Activated CD4-positive, alpha-beta T cell treated with anti-CD3 and anti-CD28 coated beads, Interleukin-2, amount 10 ng/mL, durations not matched to agents 24 days and 14 days (primary cell): ENCODE measurements around the gene PER2. TPM values are rescaled to one million over a fixed set of nuclear protein-coding genes. Genes with fewer than 3 reads are reported as not detected.
"Not testable (repeated sequence)": the region's sequence is repeated elsewhere in the genome, so short reads cannot be mapped to it uniquely, and the experiment has no call there.

Source experiments
- DNase-seq: peaks from one replicate; pipeline ENCODE4 v3.0.0; 2022
- H3K27ac Mint-ChIP-seq: one replicate; pipeline ENCODE4 v1.8.0; 2022; ENCODE audit warnings: mild to moderate bottlenecking, mixed read lengths
- H3K27me3 Mint-ChIP-seq: one replicate; pipeline ENCODE4 v1.8.0; 2022; ENCODE audit warnings: mixed read lengths
- H3K36me3 Mint-ChIP-seq: one replicate; pipeline ENCODE4 v1.8.0; 2022; ENCODE audit warnings: low read depth, mild to moderate bottlenecking, mixed read lengths
- H3K4me1 Mint-ChIP-seq: one replicate; pipeline ENCODE4 v1.8.0; 2021; ENCODE audit warnings: mixed read lengths
- H3K4me3 Mint-ChIP-seq: one replicate; pipeline ENCODE4 v1.8.0; 2022; ENCODE audit warnings: mild to moderate bottlenecking, moderate library complexity, mixed read lengths
- H3K9me3 Mint-ChIP-seq: one replicate; pipeline ENCODE4 v1.8.0; 2021; ENCODE audit warnings: mixed read lengths
- intact Hi-C: fragments of 100-400 bp; cut with micrococcal nuclease; formaldehyde crosslinking; loops from one replicate; pipeline ENCODE4 v1.15.1; 2023
- total RNA-seq: library from RNA; stranded (reverse); gene quantifications from 2 replicates; pipeline ENCODE4 v1.2.3, GENCODE V29; 2022

Gene PER2, protein sequence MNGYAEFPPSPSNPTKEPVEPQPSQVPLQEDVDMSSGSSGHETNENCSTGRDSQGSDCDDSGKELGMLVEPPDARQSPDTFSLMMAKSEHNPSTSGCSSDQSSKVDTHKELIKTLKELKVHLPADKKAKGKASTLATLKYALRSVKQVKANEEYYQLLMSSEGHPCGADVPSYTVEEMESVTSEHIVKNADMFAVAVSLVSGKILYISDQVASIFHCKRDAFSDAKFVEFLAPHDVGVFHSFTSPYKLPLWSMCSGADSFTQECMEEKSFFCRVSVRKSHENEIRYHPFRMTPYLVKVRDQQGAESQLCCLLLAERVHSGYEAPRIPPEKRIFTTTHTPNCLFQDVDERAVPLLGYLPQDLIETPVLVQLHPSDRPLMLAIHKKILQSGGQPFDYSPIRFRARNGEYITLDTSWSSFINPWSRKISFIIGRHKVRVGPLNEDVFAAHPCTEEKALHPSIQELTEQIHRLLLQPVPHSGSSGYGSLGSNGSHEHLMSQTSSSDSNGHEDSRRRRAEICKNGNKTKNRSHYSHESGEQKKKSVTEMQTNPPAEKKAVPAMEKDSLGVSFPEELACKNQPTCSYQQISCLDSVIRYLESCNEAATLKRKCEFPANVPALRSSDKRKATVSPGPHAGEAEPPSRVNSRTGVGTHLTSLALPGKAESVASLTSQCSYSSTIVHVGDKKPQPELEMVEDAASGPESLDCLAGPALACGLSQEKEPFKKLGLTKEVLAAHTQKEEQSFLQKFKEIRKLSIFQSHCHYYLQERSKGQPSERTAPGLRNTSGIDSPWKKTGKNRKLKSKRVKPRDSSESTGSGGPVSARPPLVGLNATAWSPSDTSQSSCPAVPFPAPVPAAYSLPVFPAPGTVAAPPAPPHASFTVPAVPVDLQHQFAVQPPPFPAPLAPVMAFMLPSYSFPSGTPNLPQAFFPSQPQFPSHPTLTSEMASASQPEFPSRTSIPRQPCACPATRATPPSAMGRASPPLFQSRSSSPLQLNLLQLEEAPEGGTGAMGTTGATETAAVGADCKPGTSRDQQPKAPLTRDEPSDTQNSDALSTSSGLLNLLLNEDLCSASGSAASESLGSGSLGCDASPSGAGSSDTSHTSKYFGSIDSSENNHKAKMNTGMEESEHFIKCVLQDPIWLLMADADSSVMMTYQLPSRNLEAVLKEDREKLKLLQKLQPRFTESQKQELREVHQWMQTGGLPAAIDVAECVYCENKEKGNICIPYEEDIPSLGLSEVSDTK (N-terminal part only)
- total RNA-seq: 18.3 and 21.9 TPM in 2 replicates

DNA sequence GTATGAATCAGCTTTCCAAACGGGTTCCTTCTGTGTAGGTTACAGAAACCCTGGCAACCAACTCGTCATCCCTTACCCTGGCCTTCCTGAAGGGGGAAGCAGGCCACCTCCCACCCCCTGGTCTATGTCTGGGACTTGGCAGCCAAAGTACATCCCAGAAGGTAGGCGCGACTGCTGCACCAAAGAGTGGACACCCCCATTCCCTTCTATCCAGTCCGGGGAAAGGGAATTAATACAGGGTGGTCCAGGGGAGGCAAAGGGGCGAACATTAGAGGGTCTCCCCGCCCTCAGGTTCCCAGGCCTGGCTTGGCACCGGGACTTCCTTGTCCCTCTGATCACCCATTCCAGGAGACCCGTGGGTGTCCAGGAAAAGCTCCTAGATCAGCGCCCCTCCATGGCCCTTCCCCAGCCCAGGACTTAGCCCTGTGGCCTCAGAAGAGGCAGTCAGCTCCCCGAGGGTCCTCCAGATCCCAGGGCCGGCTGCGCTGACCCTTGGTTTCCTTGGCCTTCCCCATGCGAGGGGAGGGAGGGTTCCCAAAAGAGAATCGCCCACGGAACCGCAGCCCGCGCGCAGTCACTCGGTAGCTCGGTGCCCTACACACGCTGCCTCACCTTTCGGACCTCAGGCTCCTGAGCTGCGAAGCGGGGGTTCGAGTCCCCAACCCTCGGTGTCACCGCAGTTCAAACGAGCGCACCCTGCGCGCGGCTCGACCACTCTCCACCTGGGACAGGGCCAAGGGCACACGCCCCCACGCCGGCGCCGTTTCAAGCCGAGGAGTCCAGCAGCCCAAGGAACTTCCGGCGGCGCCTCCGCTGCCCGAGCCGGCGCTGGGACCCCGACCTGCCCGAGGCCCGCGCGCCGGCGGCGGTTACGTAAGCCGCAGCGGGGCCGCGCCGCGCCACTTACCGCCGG lies at the start of gene PER2:
Gene PER2 (minus strand): TSS at position 874 of the 913 bp plus-strand sequence. CDS start 10,674 bp downstream, outside the sequence.
- peak within 1 kb of the TSS; percentile 93 for H3K4me3 Mint-ChIP-seq
- intact Hi-C loops: loop anchor here (1.0 to 5.0 kb wide), 5 partner anchors 32 to 586 kb away; partner anchors contain the start of genes ASB1, ILKAP and TRAF3IP1
- H3K9me3 Mint-ChIP-seq: no peaks in the 10 kb centered on the region
- peak; percentile 74 for DNase-seq
- peaks cover 25% of the 10 kb centered on the region for H3K4me1 Mint-ChIP-seq
- no peaks in the 10 kb centered on the region for H3K27me3 Mint-ChIP-seq
- peaks cover 4% of the 10 kb centered on the region for H3K36me3 Mint-ChIP-seq
- peak within 1 kb of the TSS; percentile 99 for H3K27ac Mint-ChIP-seq

DNA sequence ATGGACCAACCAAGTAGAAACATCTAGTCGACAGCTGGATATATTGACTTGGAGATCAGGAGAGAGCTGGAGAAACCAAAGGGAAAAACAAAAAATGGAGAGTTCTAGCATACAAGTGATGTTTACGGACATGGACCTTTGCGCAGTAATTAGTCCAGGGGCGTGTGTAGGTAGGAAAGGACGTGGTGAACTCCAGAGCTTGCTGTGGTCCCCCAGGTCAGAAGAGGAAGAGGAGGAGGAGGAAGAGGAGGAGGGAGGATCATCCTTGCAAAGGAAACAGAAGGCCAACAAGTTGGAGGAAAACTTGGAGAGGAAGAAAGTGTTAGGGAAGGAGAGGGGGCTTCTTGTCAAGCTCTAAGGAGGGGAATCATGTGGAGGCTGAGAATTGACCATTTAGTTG lies 49.4 kb upstream of the PER2 start:
- intact Hi-C loops: no loop called here

DNA sequence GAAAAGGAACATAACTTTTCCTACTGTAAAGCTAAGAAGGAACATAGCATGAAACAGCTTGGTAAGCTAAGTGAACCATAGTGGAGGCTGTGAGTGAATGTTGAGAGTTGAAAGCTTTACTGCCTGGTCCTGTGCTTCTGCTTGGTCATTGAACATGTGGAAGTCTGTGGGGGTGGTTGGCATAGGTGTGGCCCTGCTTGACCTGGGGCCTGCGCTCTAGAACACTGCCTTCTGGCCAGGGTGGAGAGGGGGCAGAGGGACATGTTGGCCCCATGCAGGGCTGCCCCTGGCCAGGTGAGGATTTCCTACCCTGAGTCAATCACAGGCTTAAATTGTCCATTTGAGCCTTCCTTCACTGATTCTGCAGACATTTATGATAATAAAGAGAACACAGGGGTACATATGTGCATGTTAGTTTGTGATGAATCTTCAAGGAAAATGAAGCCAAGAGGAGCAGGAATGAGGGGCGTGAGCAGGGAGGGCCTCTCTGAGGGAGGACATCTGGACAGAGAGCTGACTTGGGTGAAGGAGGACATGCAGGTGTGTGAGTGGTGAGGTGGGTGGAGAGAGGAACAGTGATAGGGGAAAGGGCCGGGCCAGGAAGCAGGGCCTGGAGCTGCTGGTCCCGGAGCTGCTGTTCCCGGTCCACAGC lies 48.5 kb upstream of the PER2 start:
- Mint-ChIP-seq H3K27ac (no peak overlapping the region), H3K36me3 (peaks cover 4% of the 10 kb centered on the region), H3K4me3 (no peak overlapping the region), H3K4me1 (peaks cover 2% of the 10 kb centered on the region), H3K9me3 (no peaks in the 10 kb centered on the region), H3K27me3 (no peaks in the 10 kb centered on the region)
- intact Hi-C loops: no loop called here
- no peak for DNase-seq

More for the DNA sequence above, 49.4 kb upstream of the PER2 start:
- no peak overlapping the region for H3K4me3 Mint-ChIP-seq
- peaks cover 2% of the 10 kb centered on the region for H3K4me1 Mint-ChIP-seq
- H3K9me3 Mint-ChIP-seq: no peaks in the 10 kb centered on the region
- peaks cover 4% of the 10 kb centered on the region for H3K36me3 Mint-ChIP-seq
- H3K27ac Mint-ChIP-seq: no peak overlapping the region
- no peak for DNase-seq
- H3K27me3 Mint-ChIP-seq: no peaks in the 10 kb centered on the region

DNA sequence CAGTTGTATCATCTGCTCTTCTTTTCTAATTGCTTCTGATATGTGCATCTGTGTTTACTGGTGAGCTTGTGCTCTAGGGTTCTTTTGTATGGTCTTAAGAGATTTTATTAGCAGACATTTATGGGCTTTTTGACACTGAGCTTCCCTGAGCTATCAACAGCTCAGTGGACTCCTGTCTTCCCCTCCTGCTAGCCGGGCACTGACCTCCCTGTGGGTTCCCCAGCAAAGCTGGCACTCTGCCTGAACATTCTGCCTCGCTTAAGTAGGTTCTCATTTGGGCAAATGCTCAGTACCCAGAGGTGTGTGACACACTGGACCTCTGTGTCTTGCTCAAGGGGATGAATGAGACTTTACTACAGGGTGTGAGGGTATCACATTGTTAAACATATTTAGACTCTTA lies 47.7 kb upstream of the PER2 start:
- no peak overlapping the region for H3K4me3 Mint-ChIP-seq

DNA sequence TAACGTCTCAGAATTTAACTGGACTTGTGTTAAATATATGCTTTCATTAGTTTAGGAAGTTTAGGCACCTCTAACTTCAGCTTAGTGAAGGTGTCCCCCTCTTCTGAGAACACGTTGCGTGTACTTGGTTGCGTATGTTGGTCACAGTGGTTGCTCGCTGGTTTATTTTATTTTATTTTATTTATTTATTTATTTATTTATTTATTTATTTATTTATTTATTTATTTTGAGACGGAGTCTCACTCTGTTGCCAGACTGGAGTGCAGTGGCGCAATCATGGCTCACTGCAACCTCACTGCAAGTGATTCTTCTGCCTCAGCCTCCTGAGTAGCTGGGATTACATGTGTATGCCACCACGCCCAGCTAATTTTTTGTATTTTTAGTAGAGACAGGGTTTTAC lies 47.2 kb upstream of the PER2 start:
- H3K27ac Mint-ChIP-seq, H3K4me3 Mint-ChIP-seq, H3K36me3 Mint-ChIP-seq, DNase-seq, H3K27me3 Mint-ChIP-seq, intact Hi-C loops, H3K4me1 Mint-ChIP-seq, H3K9me3 Mint-ChIP-seq: not testable (repeated sequence)

More for the DNA sequence above, 47.7 kb upstream of the PER2 start:
- intact Hi-C loops: no loop called here
- Mint-ChIP-seq H3K4me1 (peaks cover 2% of the 10 kb centered on the region), H3K27me3 (no peaks in the 10 kb centered on the region), H3K27ac (no peak overlapping the region), H3K9me3 (no peaks in the 10 kb centered on the region), H3K36me3 (peaks cover 4% of the 10 kb centered on the region)
- DNase-seq: no peak

DNA sequence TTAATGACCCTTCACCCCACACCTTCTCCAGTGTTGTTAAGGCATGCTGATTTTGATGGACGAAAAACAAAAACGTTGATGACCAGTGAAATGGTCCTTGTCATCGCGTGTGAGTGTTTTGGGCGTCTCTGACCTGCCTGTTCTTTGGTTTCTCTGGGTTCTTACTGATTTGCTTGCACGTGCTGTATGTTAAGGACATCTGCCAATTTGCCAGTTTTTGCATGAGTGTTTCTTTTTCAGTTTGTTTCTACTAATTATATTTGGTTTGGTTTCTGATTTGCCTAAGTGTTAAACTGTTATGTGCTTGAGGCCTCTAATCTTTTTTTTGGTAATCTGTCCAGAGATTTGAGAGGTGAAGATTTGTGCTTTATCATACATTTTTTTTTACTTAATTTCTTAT lies 46.5 kb upstream of the PER2 start:
- H3K27me3 Mint-ChIP-seq: no peaks in the 10 kb centered on the region
- intact Hi-C loops: no loop called here
- H3K27ac Mint-ChIP-seq: no peak overlapping the region
- H3K36me3 Mint-ChIP-seq: peaks cover 4% of the 10 kb centered on the region
- H3K9me3 Mint-ChIP-seq: no peaks in the 10 kb centered on the region
- H3K4me3 Mint-ChIP-seq: no peak overlapping the region
- no peak for DNase-seq
- peaks cover 2% of the 10 kb centered on the region for H3K4me1 Mint-ChIP-seq

DNA sequence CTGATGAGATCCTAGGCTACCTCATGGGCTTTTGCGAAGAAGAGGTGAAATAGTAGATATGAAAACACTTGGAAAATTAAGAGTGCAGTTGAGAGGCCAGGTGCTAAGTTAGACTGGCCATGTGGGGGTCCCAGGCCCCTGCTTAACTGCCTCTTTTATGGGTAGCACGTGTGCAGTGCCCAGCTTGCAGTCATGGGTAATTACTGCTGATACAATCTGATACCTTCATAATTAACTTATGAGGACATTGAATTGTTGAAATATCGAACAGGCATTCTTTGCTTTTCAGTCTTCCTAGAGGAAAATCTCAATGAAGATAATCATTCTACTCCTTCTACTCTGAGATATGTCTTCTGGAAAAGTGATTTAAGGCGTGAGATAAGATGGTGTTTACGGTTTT lies 43.5 kb upstream of the PER2 start:
- Mint-ChIP-seq H3K9me3 (no peaks in the 10 kb centered on the region), H3K27ac (no peak overlapping the region), H3K4me1 (no peaks in the 10 kb centered on the region), H3K36me3 (peaks cover 11% of the 10 kb centered on the region), H3K27me3 (no peaks in the 10 kb centered on the region), H3K4me3 (no peak overlapping the region)
- intact Hi-C loops: no loop called here
- DNase-seq: no peak

DNA sequence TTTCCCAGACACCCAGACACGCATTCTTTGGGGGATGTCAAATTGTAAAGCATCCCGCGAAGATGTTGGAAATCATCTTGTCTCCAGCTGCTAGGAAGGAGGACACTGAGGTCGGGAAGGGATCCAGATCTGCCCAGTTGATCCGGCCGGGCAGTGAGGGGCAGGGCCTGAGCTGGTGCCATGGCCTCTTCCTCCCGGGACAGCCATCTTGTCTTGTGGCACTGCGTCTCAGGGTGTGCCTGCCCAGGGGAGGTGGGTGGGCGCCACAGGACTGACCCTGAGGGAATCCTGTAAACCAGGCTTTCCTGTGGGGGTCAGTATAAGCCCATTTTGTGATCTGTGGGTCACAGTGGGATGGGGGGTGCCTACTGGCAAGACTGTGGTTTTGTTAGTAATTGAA lies 42.0 kb upstream of the PER2 start:
- Mint-ChIP-seq H3K27ac (no peak overlapping the region), H3K27me3 (no peaks in the 10 kb centered on the region), H3K4me1 (no peaks in the 10 kb centered on the region), H3K36me3 (peaks cover 11% of the 10 kb centered on the region), H3K4me3 (no peak overlapping the region), H3K9me3 (no peaks in the 10 kb centered on the region)
- intact Hi-C loops: no loop called here
- DNase-seq: no peak

DNA sequence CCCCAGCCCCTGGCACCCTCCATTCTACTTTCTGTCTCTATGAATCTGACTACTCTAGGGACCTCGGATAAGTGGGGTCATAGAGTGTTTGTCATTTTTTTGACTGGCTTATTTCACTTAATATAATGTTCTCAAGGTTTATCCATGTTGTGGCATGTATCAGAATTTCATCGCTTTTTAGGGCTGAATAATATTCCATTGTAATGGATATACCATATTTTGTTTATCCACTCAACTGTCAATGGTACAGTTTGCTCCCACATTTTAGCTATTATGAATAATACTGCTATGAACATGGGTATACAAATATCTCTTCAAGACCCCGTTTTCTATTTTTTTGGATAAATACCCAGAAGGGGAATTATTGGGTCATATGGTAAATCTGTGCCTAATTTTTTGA lies 39.3 kb upstream of the PER2 start:
- H3K27me3 Mint-ChIP-seq: no peaks in the 10 kb centered on the region
- DNase-seq: no peak
- H3K9me3 Mint-ChIP-seq: no peaks in the 10 kb centered on the region
- no peaks in the 10 kb centered on the region for H3K4me1 Mint-ChIP-seq
- H3K36me3 Mint-ChIP-seq: peaks cover 8% of the 10 kb centered on the region
- intact Hi-C loops: no loop called here
- no peak overlapping the region for H3K27ac Mint-ChIP-seq
- H3K4me3 Mint-ChIP-seq: no peak overlapping the region

DNA sequence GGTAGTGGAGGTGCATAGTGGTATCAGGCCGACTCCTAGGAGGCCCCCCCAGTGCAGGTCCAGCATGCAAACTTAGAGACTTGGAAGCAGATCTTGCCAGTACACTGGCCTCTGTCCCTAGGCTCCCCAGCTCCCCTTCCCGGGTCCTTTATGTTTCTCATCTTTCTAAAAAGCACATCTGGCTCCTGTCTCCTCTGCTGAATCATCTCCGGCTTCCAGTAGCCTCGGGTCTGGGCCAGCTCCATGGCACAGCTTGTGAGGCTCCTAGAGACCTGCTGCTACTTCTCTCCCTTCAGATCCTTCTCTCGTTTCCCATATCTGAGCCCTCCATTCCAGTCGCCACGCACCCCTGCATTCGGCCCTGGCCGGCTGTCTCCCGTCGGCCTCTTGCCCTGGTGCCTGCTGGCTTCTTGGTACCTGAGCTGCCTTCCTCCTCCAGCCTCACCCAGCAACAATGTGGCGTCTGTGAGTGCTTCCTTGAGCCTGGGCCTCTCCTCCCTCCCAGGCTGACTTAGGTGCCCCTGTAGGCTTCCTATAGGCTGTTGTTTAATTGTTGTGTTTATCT lies 38.5 kb upstream of the PER2 start:
- Mint-ChIP-seq H3K27me3 (no peaks in the 10 kb centered on the region), H3K9me3 (no peaks in the 10 kb centered on the region), H3K27ac (no peak overlapping the region), H3K4me3 (no peak overlapping the region), H3K4me1 (peaks cover under 1% of the 10 kb centered on the region), H3K36me3 (peaks cover 8% of the 10 kb centered on the region)
- no peak for DNase-seq
- intact Hi-C loops: no loop called here

DNA sequence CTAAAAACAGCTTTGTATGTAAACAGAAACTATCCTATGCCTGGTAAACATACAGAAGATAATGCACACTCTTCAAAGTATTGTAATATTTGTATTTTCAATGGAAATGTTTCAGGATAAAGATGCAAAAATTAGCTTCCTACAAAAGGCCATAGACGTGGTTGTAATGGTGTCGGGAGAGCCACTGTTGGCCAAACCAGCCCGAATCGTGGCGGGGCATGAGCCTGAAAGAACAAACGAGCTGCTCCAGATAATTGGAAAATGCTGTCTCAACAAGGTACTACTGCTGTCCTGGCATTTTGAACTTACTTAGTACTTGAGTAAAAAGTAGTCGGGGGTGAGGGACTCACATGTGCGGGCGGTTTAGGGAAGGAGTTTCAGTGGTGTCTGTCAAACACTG lies 37.3 kb upstream of the PER2 start:
- Mint-ChIP-seq H3K36me3 (peaks cover 8% of the 10 kb centered on the region), H3K27me3 (peaks cover 1% of the 10 kb centered on the region)

DNA sequence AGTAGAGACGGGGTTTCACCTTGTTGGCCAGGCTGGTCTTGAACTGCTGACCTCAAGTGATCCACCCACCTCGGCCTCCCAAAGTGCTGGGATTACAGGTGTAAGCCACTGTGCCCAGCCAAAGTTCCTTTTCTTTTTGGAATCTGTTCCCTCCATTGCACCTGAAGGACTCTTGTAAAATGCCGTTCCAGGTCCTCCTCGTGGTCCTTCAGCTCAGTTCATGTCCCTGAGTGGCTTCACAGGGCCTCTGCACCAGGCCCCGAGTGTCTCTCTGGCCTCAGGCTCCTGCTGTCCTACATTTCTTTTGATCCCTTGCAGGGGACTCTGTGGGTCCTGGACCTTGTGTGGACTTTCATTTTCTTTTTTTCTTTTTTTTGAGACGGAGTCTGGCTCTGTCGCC lies 35.8 kb upstream of the PER2 start:
- H3K36me3 Mint-ChIP-seq, H3K27ac Mint-ChIP-seq, intact Hi-C loops, H3K9me3 Mint-ChIP-seq, H3K4me3 Mint-ChIP-seq, H3K27me3 Mint-ChIP-seq, DNase-seq, H3K4me1 Mint-ChIP-seq: not testable (repeated sequence)

More for the DNA sequence above, 37.3 kb upstream of the PER2 start:
- Mint-ChIP-seq H3K27ac (no peak overlapping the region), H3K9me3 (no peaks in the 10 kb centered on the region), H3K4me1 (peaks cover 6% of the 10 kb centered on the region), H3K4me3 (no peak overlapping the region)
- intact Hi-C loops: no loop called here
- DNase-seq: no peak
